Lung (tissue), 12 donors: ENCODE results near the gene MPHOSPH8. TPM values are rescaled to one million over a fixed set of nuclear protein-coding genes. Genes with fewer than 3 reads are reported as not detected.
"Not testable (repeated sequence)": the region's sequence is repeated elsewhere in the genome, so short reads cannot be mapped to it uniquely, and the experiment has no call there.

Source experiments
- ATAC-seq: fragments of 200-7000 bp; cut with Tn5 transposase; one replicate; pipeline ENCODE4 v1.9.1; 2020; ENCODE audit warnings: moderate number of reproducible peaks; ENCODE audit not compliant: insufficient read depth, low FRiP score
- DNase-seq, 3 donors: peaks; one replicate each; pipeline ENCODE4 v3.0.0-alpha.2; 2013 to 2017
- H3K27ac ChIP-seq, 2 donors: one replicate each; pipeline ENCODE4 v1.5.1; 2013; ENCODE audit warnings: mild to moderate bottlenecking in 2 of 2, moderate library complexity in 2 of 2, control low read depth in 1 of 2, inconsistent platforms in 1 of 2, low read depth in 1 of 2, low read length in 1 of 2
- H3K27me3 ChIP-seq, 3 donors: one replicate each; pipeline ENCODE4 v1.5.1; 2013; ENCODE audit warnings: low read length in 2 of 3; ENCODE audit not compliant: control insufficient read depth in 3 of 3, insufficient read depth in 3 of 3
- H3K36me3 ChIP-seq, 4 donors: one replicate each; pipeline ENCODE4 v1.5.1; 2013; ENCODE audit warnings: low read length in 4 of 4, mild to moderate bottlenecking in 1 of 4, moderate library complexity in 1 of 4; ENCODE audit not compliant: control insufficient read depth in 4 of 4, insufficient read depth in 4 of 4
- H3K4me1 ChIP-seq, 5 donors: one replicate each; pipeline ENCODE4 v1.5.1; 2013; ENCODE audit warnings: low read length in 5 of 5, mild to moderate bottlenecking in 2 of 5, moderate library complexity in 1 of 5; ENCODE audit not compliant: control insufficient read depth in 5 of 5, insufficient read depth in 5 of 5
- H3K4me3 ChIP-seq: one replicate; pipeline ENCODE4 v1.5.1; 2013; ENCODE audit warnings: mild to moderate bottlenecking, control low read depth, moderate library complexity
- H3K9ac ChIP-seq, 2 donors: one replicate each; pipeline ENCODE4 v1.5.1; 2013; ENCODE audit warnings: low read length in 2 of 2, control low read depth in 1 of 2; ENCODE audit not compliant: insufficient read depth in 1 of 2
- H3K9me3 ChIP-seq, 4 donors: one replicate each; pipeline ENCODE4 v1.5.1; 2013; ENCODE audit warnings: low read length in 3 of 4, mild to moderate bottlenecking in 1 of 4, moderate library complexity in 1 of 4; ENCODE audit not compliant: control insufficient read depth in 4 of 4, insufficient read depth in 3 of 4
- CTCF ChIP-seq: IDR thresholded peaks from 2 replicates; pipeline ENCODE4 v1.5.1; 2012; ENCODE audit warnings: mild to moderate bottlenecking; ENCODE audit errors: control extremely low read depth, extremely low read depth
- WGBS, 2 donors: extraction: QIAGEN DNeasy Blood & Tissue Kit; methylation state at CpG; one replicate each; pipeline ENCODE4 v1.1.7; 2013; 5-methylcytosine and 5-hydroxymethylcytosine counted together
- polyA plus RNA-seq, 2 donors: library from polyadenylated mRNA; stranded (reverse); fragments of 200-250 nt; gene quantifications; one replicate each; pipeline ENCODE4 v1.2.1, GENCODE V29; 2013
- total RNA-seq, 2 donors: library from RNA; depleted of rRNA in 1 of 2; stranded (reverse); fragments of >200 nt in 1 of 2; gene quantifications; one replicate each; pipeline ENCODE4 v1.2.1, GENCODE V29; 2014 to 2021
- donor health status: control.
- donor health status: control.
- donor health status: Bipolar disorder and iron deficiency.
- donor health status: healthy.
- donor health status: DM: yes; HTN: yes; CAD: no.

MPHOSPH8 gene
- total and polyA plus RNA-seq, 4 donors, result 16.5 to 39.1 (median 29.6) TPM

DNA sequence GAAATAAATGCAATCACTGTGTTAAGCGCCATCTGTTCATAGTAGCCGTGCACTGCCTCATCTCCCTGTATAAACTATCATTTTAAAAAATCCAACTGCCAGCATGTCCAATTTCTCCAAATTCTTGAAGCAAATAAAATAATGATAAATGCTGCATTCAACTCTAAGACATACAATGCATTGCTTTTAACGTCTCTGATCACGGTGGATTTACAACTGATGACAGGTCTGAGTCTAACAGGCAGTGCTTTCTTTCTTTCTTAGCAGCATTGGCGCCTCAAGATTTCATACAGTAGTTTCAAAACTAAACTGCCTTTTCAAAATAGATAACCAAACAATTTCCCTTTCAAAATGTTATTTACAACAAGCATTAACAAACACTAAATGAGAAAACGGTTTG is 70.8 kb downstream of the MPHOSPH8 start:
- ATAC-seq, H3K36me3 ChIP-seq, H3K9me3 ChIP-seq, H3K4me3 ChIP-seq, DNase-seq, H3K27ac ChIP-seq, H3K27me3 ChIP-seq, H3K9ac ChIP-seq, H3K4me1 ChIP-seq: not testable (repeated sequence)
- WGBS, 2 donors, result 87 to 90% methylated on average over 6 of the region's 6 CpGs

- not testable (repeated sequence) for H3K9ac ChIP-seq, H3K27me3 ChIP-seq, H3K36me3 ChIP-seq, H3K9me3 ChIP-seq, H3K27ac ChIP-seq, DNase-seq, H3K4me3 ChIP-seq, ATAC-seq, H3K4me1 ChIP-seq
- WGBS, 2 donors, result 87 to 93% methylated on average over 1 of the region's 1 CpG
Measured at GRCh38 chr13:19709039-19709438, 75.6 kb downstream of the MPHOSPH8 start.

DNA sequence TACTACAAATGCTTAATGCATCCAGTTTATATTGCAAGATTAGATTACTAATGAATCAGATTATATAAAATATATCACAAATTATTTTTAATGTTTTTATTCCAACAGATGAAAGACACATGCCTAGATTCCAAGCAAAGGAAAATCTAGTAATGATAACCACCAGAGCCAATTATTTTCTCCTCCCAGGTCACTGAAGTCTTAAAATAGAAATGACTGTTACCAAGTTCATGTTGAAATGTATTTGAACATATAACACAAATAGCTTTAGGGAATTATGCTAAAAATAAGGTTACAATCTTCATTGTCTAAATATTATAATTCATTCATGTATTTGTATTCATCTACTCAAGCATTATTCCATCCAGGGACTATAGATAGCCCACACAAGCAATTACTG is 76.3 kb downstream of the MPHOSPH8 start:
- not testable (repeated sequence) for H3K4me3 ChIP-seq, H3K36me3 ChIP-seq, H3K9me3 ChIP-seq, H3K27ac ChIP-seq, ATAC-seq, H3K9ac ChIP-seq, H3K4me1 ChIP-seq, DNase-seq, H3K27me3 ChIP-seq

- TF ChIP-seq CTCF, result no peak
- Histone ChIP-seq H3K9me3 (no peaks in the 10 kb centered on the region), H3K27ac (no peak overlapping the region), H3K27me3 (no peaks in the 10 kb centered on the region), H3K36me3 (peaks cover 0 to 3% (median 3%) of the 10 kb centered on the region in 4 donors), H3K4me3 (no peak overlapping the region), H3K4me1 (no peaks in the 10 kb centered on the region), H3K9ac (no peak overlapping the region)
- ATAC-seq, result no peak
- WGBS, 2 donors, result 67 to 78% methylated on average over 10 of the region's 10 CpGs
- DNase-seq, result peak in 1 of 3 donors; percentile 4
Measured at GRCh38 chr13:19713186-19713965, 79.9 kb downstream of the MPHOSPH8 start.

- Histone ChIP-seq H3K9ac (no peak overlapping the region), H3K4me3 (no peak overlapping the region), H3K9me3 (no peaks in the 10 kb centered on the region), H3K4me1 (no peaks in the 10 kb centered on the region), H3K27ac (no peak overlapping the region), H3K27me3 (no peaks in the 10 kb centered on the region), H3K36me3 (peaks cover 0 to 6% (median 4%) of the 10 kb centered on the region in 4 donors)
- no peak for TF ChIP-seq CTCF
- 93 to 97% methylated on average over 2 of the region's 2 CpGs for WGBS, 2 donors
- DNase-seq, result no peak
- ATAC-seq, result no peak
Measured at GRCh38 chr13:19720039-19720438, 86.6 kb downstream of the MPHOSPH8 start.
